Inflammatory macrophage treated with lipopolysaccharide for 4 hours (primary cell): ENCODE data around the gene PPP4R4.
"Not testable (repeated sequence)": the region's sequence is repeated elsewhere in the genome, so short reads cannot be mapped to it uniquely, and the experiment has no call there.

ENCODE experiments used
- DNase-seq: peaks from one replicate; pipeline ENCODE4 v3.0.0-alpha.2; 2020

The PPP4R4 gene

GRCh38 chr14:94144765-94145164 is 29.4 kb upstream of the PPP4R4 start:
- peak; percentile 38 for DNase-seq

GRCh38 chr14:94145902-94146527 is 28.1 kb upstream of the PPP4R4 start:
- no peak for DNase-seq

- DNase-seq, result no peak
Measured at GRCh38 chr14:94152676-94153075, 21.4 kb upstream of the PPP4R4 start.

GRCh38 chr14:94153750-94154342 is 20.3 kb upstream of the PPP4R4 start:
- peak; percentile 32 for DNase-seq

GRCh38 chr14:94156143-94156542 is 18.0 kb upstream of the PPP4R4 start:
- not testable (repeated sequence) for DNase-seq

- no peak for DNase-seq
Measured at GRCh38 chr14:94157197-94157596, 16.9 kb upstream of the PPP4R4 start.

- no peak for DNase-seq
Measured at GRCh38 chr14:94158239-94158883, 15.8 kb upstream of the PPP4R4 start.

- peak; percentile 7 for DNase-seq
Measured at GRCh38 chr14:94161058-94161457, 13.1 kb upstream of the PPP4R4 start.

GRCh38 chr14:94161981-94162380 is 12.1 kb upstream of the PPP4R4 start:
- DNase-seq, result peak; percentile 59

- no peak for DNase-seq
Measured at GRCh38 chr14:94162466-94162865, 11.7 kb upstream of the PPP4R4 start.

- peak; percentile 13 for DNase-seq
Measured at GRCh38 chr14:94163796-94164195, 10.3 kb upstream of the PPP4R4 start.

GRCh38 chr14:94164685-94165431 is 9.3 kb upstream of the PPP4R4 start:
- no peak for DNase-seq

GRCh38 chr14:94165744-94166143 is 8.4 kb upstream of the PPP4R4 start:
- no peak for DNase-seq

GRCh38 chr14:94170136-94170535 is 4.0 kb upstream of the PPP4R4 start:
- DNase-seq, result peak; percentile 22

- DNase-seq, result no peak
Measured at GRCh38 chr14:94171208-94171607, 2.9 kb upstream of the PPP4R4 start.

GRCh38 chr14:94172545-94172944 is 1.6 kb upstream of the PPP4R4 start:
- DNase-seq, result no peak

GRCh38 chr14:94173471-94173884 is 644 bp upstream of the PPP4R4 start:
- no peak for DNase-seq

- DNase-seq, result no peak
Measured at GRCh38 chr14:94174604-94175010, 485 bp downstream of the PPP4R4 start.

- no peak for DNase-seq
Measured at GRCh38 chr14:94175011-94175745, 1.1 kb downstream of the PPP4R4 start.

- DNase-seq, result no peak
Measured at GRCh38 chr14:94175747-94176146, 1.6 kb downstream of the PPP4R4 start.

GRCh38 chr14:94176808-94177207 is 2.7 kb downstream of the PPP4R4 start:
- DNase-seq, result no peak

GRCh38 chr14:94177806-94178205 is 3.7 kb downstream of the PPP4R4 start:
- no peak for DNase-seq

- DNase-seq, result no peak
Measured at GRCh38 chr14:94179244-94179643, 5.1 kb downstream of the PPP4R4 start.
